Suprapubic skin (tissue), 4 donors: ENCODE data around the gene CDK5RAP1. TPM values are rescaled to one million over a fixed set of nuclear protein-coding genes. Genes with fewer than 3 reads are reported as not detected.
"Not testable (repeated sequence)": the region's sequence is repeated elsewhere in the genome, so short reads cannot be mapped to it uniquely, and the experiment has no call there.

ENCODE experiments used
- DNase-seq, 2 donors: peaks; one replicate each; pipeline ENCODE4 v3.0.0-alpha.2; 2019; ENCODE audit warnings: low spot score in 2 of 2
- H3K27ac ChIP-seq: fragments of 200-600 bp; sonication (generic); one replicate; pipeline ENCODE4 v1.5.1; 2019
- H3K27me3 ChIP-seq: fragments of 200-600 bp; sonication (generic); one replicate; pipeline ENCODE4 v1.5.1; 2019
- H3K36me3 ChIP-seq: fragments of 200-600 bp; sonication (generic); one replicate; pipeline ENCODE4 v1.5.1; 2019
- H3K4me1 ChIP-seq: fragments of 200-600 bp; sonication (generic); one replicate; pipeline ENCODE4 v1.5.1; 2019
- H3K4me3 ChIP-seq: fragments of 200-600 bp; sonication (generic); one replicate; pipeline ENCODE4 v1.5.1; 2019; ENCODE audit warnings: mild to moderate bottlenecking
- H3K9me3 ChIP-seq: fragments of 200-600 bp; sonication (generic); one replicate; pipeline ENCODE4 v1.5.1; 2019
- CTCF ChIP-seq, 2 donors: fragments of 200-600 bp in 1 of 2; fragments of 450-650 bp in 1 of 2; sonication (generic) in 1 of 2; IDR thresholded peaks; one replicate each; pipeline ENCODE4 v1.5.1; 2016 to 2019; ENCODE audit warnings: antibody characterized with exemption in 2 of 2, mild to moderate bottlenecking in 1 of 2, moderate library complexity in 1 of 2
- EP300 ChIP-seq: sonication (generic); formaldehyde crosslinking; IDR thresholded peaks from one replicate; pipeline ENCODE4 v1.6.1; 2017; ENCODE audit warnings: antibody characterized with exemption
- POLR2A ChIP-seq, 2 donors: fragments of 450-650 bp; IDR thresholded peaks; one replicate each; pipeline ENCODE4 v1.6.1; 2017; ENCODE audit warnings: antibody characterized with exemption in 2 of 2, mild to moderate bottlenecking in 2 of 2, moderate library complexity in 2 of 2
- POLR2AphosphoS5 ChIP-seq, 3 donors: sonication (generic); formaldehyde crosslinking; IDR thresholded peaks; one replicate each; pipeline ENCODE4 v1.6.1; 2017; ENCODE audit warnings: antibody characterized with exemption in 3 of 3
- WGBS: methylation state at CpG from one replicate; pipeline ENCODE4 v1.1.5; 2018; 5-methylcytosine and 5-hydroxymethylcytosine counted together
- total RNA-seq, 4 donors: library from RNA; depleted of rRNA; stranded (reverse); fragments of >200 nt; gene quantifications; one replicate each; pipeline ENCODE4 v1.1.0, GENCODE V29; 2016

Gene CDK5RAP1
- total RNA-seq, 4 donors from 2014 or later = 23.1 to 75.7 (median 27.3) TPM

- Histone ChIP-seq H3K36me3 (peaks cover 17% of the 10 kb centered on the region), H3K4me1 (peaks cover 26% of the 10 kb centered on the region), H3K27ac (no peak overlapping the region), H3K27me3 (no peaks in the 10 kb centered on the region), H3K4me3 (peak overlapping the region; percentile 80), H3K9me3 (no peaks in the 10 kb centered on the region)
- 64% methylated on average over 6 of the region's 6 CpGs for WGBS
- no peak for TF ChIP-seq EP300
- no peak for DNase-seq
These were observed 1.4 kb downstream of the CDK5RAP1 start for GRCh38 chr20:33399924-33400323.

- no peaks in the 10 kb centered on the region for H3K27me3 ChIP-seq
- H3K4me3 ChIP-seq = no peak overlapping the region
- H3K9me3 ChIP-seq = no peaks in the 10 kb centered on the region
- no peak for TF ChIP-seq EP300
- TF ChIP-seq POLR2A (IDR thresholded peaks at IDR 0.05) = no peak
- TF ChIP-seq POLR2AphosphoS5 (IDR thresholded peaks at IDR 0.05) = no peak
- TF ChIP-seq CTCF (IDR thresholded peaks at IDR 0.05) = no peak
- 93% methylated on average over 3 of the region's 4 CpGs for WGBS
- no peak overlapping the region for H3K27ac ChIP-seq
- DNase-seq = no peak
- peaks cover 56% of the 10 kb centered on the region for H3K36me3 ChIP-seq
- peaks cover 9% of the 10 kb centered on the region for H3K4me1 ChIP-seq
These were observed 6.6 kb downstream of the CDK5RAP1 start for GRCh38 chr20:33394718-33395117.

GRCh38 chr20:33393609-33394008, 7.7 kb downstream of the CDK5RAP1 start:
- Histone ChIP-seq H3K27me3 (no peaks in the 10 kb centered on the region), H3K27ac (no peak overlapping the region), H3K4me3 (no peak overlapping the region), H3K9me3 (no peaks in the 10 kb centered on the region), H3K36me3 (peaks cover 62% of the 10 kb centered on the region), H3K4me1 (no peaks in the 10 kb centered on the region)
- TF ChIP-seq POLR2AphosphoS5 (IDR thresholded peaks at IDR 0.05) (no peak), POLR2A (IDR thresholded peaks at IDR 0.05) (no peak), EP300 (no peak), CTCF (IDR thresholded peaks at IDR 0.05) (no peak)
- DNase-seq = no peak
- WGBS = 80% methylated on average over 4 of the region's 4 CpGs

GRCh38 chr20:33391722-33392415, 9.4 kb downstream of the CDK5RAP1 start:
- H3K4me3 ChIP-seq = no peak overlapping the region
- no peaks in the 10 kb centered on the region for H3K27me3 ChIP-seq
- H3K9me3 ChIP-seq = no peaks in the 10 kb centered on the region
- TF ChIP-seq POLR2AphosphoS5 (IDR thresholded peaks at IDR 0.05) = no peak
- H3K36me3 ChIP-seq = peaks cover 73% of the 10 kb centered on the region
- H3K27ac ChIP-seq = no peak overlapping the region
- DNase-seq = no peak
- 75% methylated on average over 9 of the region's 9 CpGs for WGBS
- no peaks in the 10 kb centered on the region for H3K4me1 ChIP-seq

GRCh38 chr20:33389326-33389725, 12.0 kb downstream of the CDK5RAP1 start:
- H3K27me3 ChIP-seq, H3K4me3 ChIP-seq, H3K27ac ChIP-seq, DNase-seq, H3K4me1 ChIP-seq, H3K9me3 ChIP-seq: not testable (repeated sequence)
- WGBS = 96% methylated on average over 22 of the region's 36 CpGs
- peaks cover 78% of the 10 kb centered on the region for H3K36me3 ChIP-seq

GRCh38 chr20:33388268-33388667, 13.1 kb downstream of the CDK5RAP1 start:
- no peak overlapping the region for H3K4me3 ChIP-seq
- no peaks in the 10 kb centered on the region for H3K27me3 ChIP-seq
- WGBS = 92% methylated on average over 3 of the region's 3 CpGs
- no peak for DNase-seq
- H3K4me1 ChIP-seq = no peaks in the 10 kb centered on the region
- H3K27ac ChIP-seq = no peak overlapping the region
- H3K36me3 ChIP-seq = peaks cover 81% of the 10 kb centered on the region
- H3K9me3 ChIP-seq = no peaks in the 10 kb centered on the region
- TF ChIP-seq EP300 (no peak), POLR2A (IDR thresholded peaks at IDR 0.05) (no peak), CTCF (IDR thresholded peaks at IDR 0.05) (no peak)

GRCh38 chr20:33387177-33387576, 14.1 kb downstream of the CDK5RAP1 start:
- Histone ChIP-seq H3K27me3 (no peaks in the 10 kb centered on the region), H3K36me3 (peaks cover 83% of the 10 kb centered on the region), H3K9me3 (no peaks in the 10 kb centered on the region), H3K27ac (no peak overlapping the region), H3K4me1 (no peaks in the 10 kb centered on the region), H3K4me3 (no peak overlapping the region)
- DNase-seq = no peak
- WGBS = 52% methylated on average over 7 of the region's 7 CpGs
- TF ChIP-seq POLR2A (IDR thresholded peaks at IDR 0.05) = no peak
